Right hindlimb (tissue), 1 donor: Measurements from ENCODE around the gene ELMO3.

Experiments used
- DNase-seq: peaks from one replicate; pipeline ENCODE4 v3.0.0-alpha.2; 2018

Gene ELMO3

GRCh38 chr16:67183627-67184452 lies 15.1 kb upstream of the ELMO3 start, which contains the start of gene MATCAP1:
Gene MATCAP1, minus strand, starts transcription at chr16:67183963. Its CDS starts 3,353 bp downstream, at chr16:67180610.
- peak; percentile 97 for DNase-seq

- no peak for DNase-seq
These were observed 14.4 kb upstream of the ELMO3 start for GRCh38 chr16:67184453-67184994.

- peak; percentile 94 for DNase-seq
These were observed 13.8 kb upstream of the ELMO3 start for GRCh38 chr16:67184995-67185650.

GRCh38 chr16:67185651-67186134 lies 13.2 kb upstream of the ELMO3 start:
- DNase-seq, result no peak

GRCh38 chr16:67186550-67186950 lies 12.4 kb upstream of the ELMO3 start:
- DNase-seq, result no peak

GRCh38 chr16:67187175-67187890 lies 11.6 kb upstream of the ELMO3 start:
- peak; percentile 72 for DNase-seq

GRCh38 chr16:67188323-67188722 lies 10.6 kb upstream of the ELMO3 start:
- DNase-seq, result no peak

GRCh38 chr16:67188798-67189197 lies 10.1 kb upstream of the ELMO3 start:
- no peak for DNase-seq

- no peak for DNase-seq
These were observed 8.9 kb upstream of the ELMO3 start, which contains the start of gene EXOC3L1 for GRCh38 chr16:67190041-67190440. Gene EXOC3L1, minus strand, starts transcription at chr16:67190136. Its CDS starts 460 bp downstream, at chr16:67189676.

- no peak for DNase-seq
These were observed 8.2 kb upstream of the ELMO3 start for GRCh38 chr16:67190448-67191399.

- no peak for DNase-seq
These were observed 7.4 kb upstream of the ELMO3 start for GRCh38 chr16:67191411-67191994.

GRCh38 chr16:67191995-67192681 lies 6.8 kb upstream of the ELMO3 start, which contains the start of gene E2F4:
Gene E2F4, plus strand, starts transcription at chr16:67192155. Its CDS starts 73 bp downstream, at chr16:67192228.
- DNase-seq, result peak; percentile 92

GRCh38 chr16:67192781-67193361 lies 6.1 kb upstream of the ELMO3 start:
- no peak for DNase-seq

GRCh38 chr16:67193536-67193935 lies 5.4 kb upstream of the ELMO3 start:
- DNase-seq, result no peak

- DNase-seq, result no peak
These were observed 4.7 kb upstream of the ELMO3 start for GRCh38 chr16:67194260-67194659.

GRCh38 chr16:67195676-67196075 lies 3.3 kb upstream of the ELMO3 start:
- no peak for DNase-seq

GRCh38 chr16:67196881-67197280 lies 2.0 kb upstream of the ELMO3 start:
- DNase-seq, result no peak

- no peak for DNase-seq
These were observed 1.2 kb upstream of the ELMO3 start for GRCh38 chr16:67197704-67198103.

GRCh38 chr16:67198238-67198734 lies 645 bp upstream of the ELMO3 start:
- no peak for DNase-seq

GRCh38 chr16:67199808-67200198 lies 872 bp downstream of the ELMO3 start:
- DNase-seq, result no peak
